ENCODE results near the gene GNGT2. TPM values are rescaled to one million over a fixed set of nuclear protein-coding genes. Genes with fewer than 3 reads are reported as not detected.

The GNGT2 gene
- total and polyA plus RNA-seq, 9 donors, result 0.48 to 4.6 (median 1.6) TPM

- intact Hi-C loops (cut with DNase I), result no loop called here
- DNase-seq, result no peak
- Histone ChIP-seq H3K27ac (no peak overlapping the region), H3K4me3 (no peak overlapping the region), H3K9me3 (no peaks in the 10 kb centered on the region), H3K4me1 (ENCODE audit: insufficient read depth) (peaks cover 3% of the 10 kb centered on the region), H3K36me3 (no peaks in the 10 kb centered on the region), H3K27me3 (no peaks in the 10 kb centered on the region)
- WGBS, 3 donors, result 45 to 53% (median 47%) methylated on average over 12 of the region's 12 CpGs
- TF ChIP-seq EP300 (IDR thresholded peaks at IDR 0.05), result no peak
- TF ChIP-seq, protein P1, sequence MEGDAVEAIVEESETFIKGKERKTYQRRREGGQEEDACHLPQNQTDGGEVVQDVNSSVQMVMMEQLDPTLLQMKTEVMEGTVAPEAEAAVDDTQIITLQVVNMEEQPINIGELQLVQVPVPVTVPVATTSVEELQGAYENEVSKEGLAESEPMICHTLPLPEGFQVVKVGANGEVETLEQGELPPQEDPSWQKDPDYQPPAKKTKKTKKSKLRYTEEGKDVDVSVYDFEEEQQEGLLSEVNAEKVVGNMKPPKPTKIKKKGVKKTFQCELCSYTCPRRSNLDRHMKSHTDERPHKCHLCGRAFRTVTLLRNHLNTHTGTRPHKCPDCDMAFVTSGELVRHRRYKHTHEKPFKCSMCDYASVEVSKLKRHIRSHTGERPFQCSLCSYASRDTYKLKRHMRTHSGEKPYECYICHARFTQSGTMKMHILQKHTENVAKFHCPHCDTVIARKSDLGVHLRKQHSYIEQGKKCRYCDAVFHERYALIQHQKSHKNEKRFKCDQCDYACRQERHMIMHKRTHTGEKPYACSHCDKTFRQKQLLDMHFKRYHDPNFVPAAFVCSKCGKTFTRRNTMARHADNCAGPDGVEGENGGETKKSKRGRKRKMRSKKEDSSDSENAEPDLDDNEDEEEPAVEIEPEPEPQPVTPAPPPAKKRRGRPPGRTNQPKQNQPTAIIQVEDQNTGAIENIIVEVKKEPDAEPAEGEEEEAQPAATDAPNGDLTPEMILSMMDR (IDR thresholded peaks at IDR 0.05), result no peak
- TF ChIP-seq POLR2A (IDR thresholded peaks at IDR 0.05), result no peak
Measured at GRCh38 chr17:49214676-49215360, 4.4 kb upstream of the GNGT2 start.

DNA sequence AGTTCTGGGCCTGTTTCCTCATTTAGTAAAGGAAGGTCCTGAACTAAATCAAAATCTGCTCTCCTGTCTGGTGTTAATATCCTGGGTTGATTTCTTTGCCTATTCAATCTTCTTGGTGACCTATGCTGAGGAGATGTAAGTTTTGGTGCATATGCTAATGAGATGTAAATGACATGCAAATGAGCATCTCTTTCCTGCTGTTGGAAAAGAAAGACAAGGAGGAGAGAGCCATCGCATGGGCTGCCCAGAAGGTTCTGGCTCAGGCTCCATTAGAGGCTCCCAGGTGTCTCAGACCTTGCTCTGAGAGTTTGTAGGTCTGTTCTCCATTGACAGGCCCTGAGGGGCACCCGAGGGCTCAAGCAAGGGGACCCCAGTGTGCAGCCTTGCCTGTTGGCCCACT, 3.5 kb upstream of the GNGT2 start:
- Histone ChIP-seq H3K27ac (no peak overlapping the region), H3K27me3 (no peaks in the 10 kb centered on the region), H3K36me3 (no peaks in the 10 kb centered on the region), H3K4me3 (no peak overlapping the region), H3K4me1 (ENCODE audit: insufficient read depth) (peaks cover 5% of the 10 kb centered on the region), H3K9me3 (no peaks in the 10 kb centered on the region)
- 87 to 97% (median 93%) methylated on average over 2 of the region's 2 CpGs for WGBS, 3 donors
- TF ChIP-seq EP300 (IDR thresholded peaks at IDR 0.05), result no peak
- TF ChIP-seq, protein P1 (IDR thresholded peaks at IDR 0.05), result no peak
- TF ChIP-seq POLR2A (IDR thresholded peaks at IDR 0.05), result no peak
- intact Hi-C loops (cut with DNase I), result no loop called here
- DNase-seq, result no peak

DNA sequence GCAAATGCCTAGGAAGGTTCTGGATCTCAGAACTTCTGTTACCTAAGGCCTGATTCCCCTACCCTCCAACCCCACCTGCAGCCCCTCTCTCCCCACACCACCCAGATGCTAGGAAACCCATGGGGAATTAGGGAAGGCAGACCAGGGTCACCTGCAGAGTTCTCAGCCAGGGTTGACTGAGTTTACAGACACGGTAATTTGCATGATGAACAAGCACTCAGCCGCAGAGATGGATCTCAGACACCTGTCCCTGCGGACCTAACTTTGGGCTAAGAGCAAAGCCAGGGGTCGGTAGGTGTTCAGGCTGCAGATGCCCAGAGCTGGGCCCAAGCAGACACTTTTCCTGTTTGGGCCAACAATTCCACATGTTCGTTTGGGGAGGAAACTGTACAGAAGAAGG, 3.0 kb upstream of the GNGT2 start:
- 56 to 75% (median 74%) methylated on average over 5 of the region's 5 CpGs for WGBS, 3 donors
- intact Hi-C loops (cut with DNase I), result no loop called here
- no peak overlapping the region for H3K27ac ChIP-seq
- H3K4me1 ChIP-seq (ENCODE audit: insufficient read depth), result peaks cover 5% of the 10 kb centered on the region
- DNase-seq, result no peak
- H3K36me3 ChIP-seq, result no peaks in the 10 kb centered on the region
- TF ChIP-seq POLR2A (IDR thresholded peaks at IDR 0.05), result no peak
- TF ChIP-seq, protein P1 (IDR thresholded peaks at IDR 0.05), result no peak
- TF ChIP-seq EP300 (IDR thresholded peaks at IDR 0.05), result no peak
- no peaks in the 10 kb centered on the region for H3K9me3 ChIP-seq
- H3K4me3 ChIP-seq, result no peak overlapping the region
- H3K27me3 ChIP-seq, result no peaks in the 10 kb centered on the region

GRCh38 chr17:49209061-49209571, 1.3 kb downstream of the GNGT2 start:
- H3K4me3 ChIP-seq, result no peak overlapping the region
- H3K9me3 ChIP-seq, result no peaks in the 10 kb centered on the region
- TF ChIP-seq, protein P1 (IDR thresholded peaks at IDR 0.05), result no peak
- no peak for TF ChIP-seq EP300 (IDR thresholded peaks at IDR 0.05)
- no peak for TF ChIP-seq POLR2A (IDR thresholded peaks at IDR 0.05)
- no peak for DNase-seq
- no peaks in the 10 kb centered on the region for H3K36me3 ChIP-seq
- 86 to 88% (median 87%) methylated on average over 10 of the region's 10 CpGs for WGBS, 3 donors
- intact Hi-C loops (cut with DNase I), result no loop called here
- no peaks in the 10 kb centered on the region for H3K27me3 ChIP-seq
- H3K27ac ChIP-seq, result no peak overlapping the region
- H3K4me1 ChIP-seq (ENCODE audit: insufficient read depth), result peaks cover 5% of the 10 kb centered on the region
